GM18507 (cell line): ENCODE results near the gene CFAP65.

Source experiments
- DNase-seq: peaks from one replicate; pipeline ENCODE4 v3.0.0; 2011; ENCODE audit warnings: low read depth; ENCODE audit not compliant: insufficient read length; ENCODE audit errors: extremely low spot score
- FAIRE-seq: peaks from 2 replicates; lab custom pipeline; 2011; peaks lifted over from hg19 to GRCh38; lab: Jason Lieb, UNC

CFAP65 gene

GRCh38 chr2:218983263-218983933, 57.9 kb downstream of the CFAP65 start:
- DNase-seq (no peak), FAIRE-seq (no peak)

- FAIRE-seq, result no peak
These were observed 58.6 kb downstream of the CFAP65 start for GRCh38 chr2:218982586-218983262.

GRCh38 chr2:218981881-218982585, 59.3 kb downstream of the CFAP65 start:
- DNase-seq, result no peak
- no peak for FAIRE-seq

More at GRCh38 chr2:218982586-218983262, 58.6 kb downstream of the CFAP65 start:
- DNase-seq, result no peak

- no peak for FAIRE-seq
- DNase-seq, result no peak
These were observed 59.9 kb downstream of the CFAP65 start for GRCh38 chr2:218981390-218981880.

DNA sequence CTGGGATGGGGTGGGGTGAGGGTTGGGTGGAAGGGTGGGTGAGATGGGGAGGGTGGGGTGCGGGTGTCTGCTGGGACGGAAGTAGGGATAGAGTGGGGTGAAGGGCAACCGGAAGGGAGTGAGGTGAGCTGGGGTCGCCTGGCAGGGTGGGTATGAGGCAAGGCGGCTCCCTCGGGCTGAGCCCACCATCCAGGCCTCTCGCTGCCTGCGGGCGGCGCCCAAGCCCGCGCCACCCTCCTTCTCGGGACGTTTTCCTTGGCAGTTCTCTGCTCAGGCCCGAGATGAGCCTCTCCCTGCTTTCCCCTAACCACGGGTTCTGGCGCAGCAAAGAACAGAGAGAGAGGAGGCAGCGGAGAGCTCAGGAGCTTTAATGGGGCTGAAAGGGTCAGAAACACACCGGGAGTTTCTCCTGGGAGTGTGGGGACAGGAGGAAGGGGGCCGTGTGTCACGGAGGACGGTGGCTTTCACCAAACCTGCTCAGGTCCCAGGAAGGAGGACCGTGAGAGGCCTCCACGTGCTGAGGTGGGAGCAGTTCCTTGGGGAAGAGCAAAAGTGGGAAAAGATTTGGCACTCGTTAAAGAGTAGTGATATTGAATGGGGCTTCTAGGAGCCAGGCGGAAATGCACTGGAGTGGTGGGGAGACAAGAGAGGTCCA, 60.5 kb downstream of the CFAP65 start:
- DNase-seq, result no peak
- no peak for FAIRE-seq

- FAIRE-seq (peak; percentile 86), DNase-seq (peak; percentile 71)
These were observed 61.2 kb downstream of the CFAP65 start for GRCh38 chr2:218979846-218980734.

GRCh38 chr2:218975060-218975777, 66.1 kb downstream of the CFAP65 start:
- FAIRE-seq, result no peak

DNA sequence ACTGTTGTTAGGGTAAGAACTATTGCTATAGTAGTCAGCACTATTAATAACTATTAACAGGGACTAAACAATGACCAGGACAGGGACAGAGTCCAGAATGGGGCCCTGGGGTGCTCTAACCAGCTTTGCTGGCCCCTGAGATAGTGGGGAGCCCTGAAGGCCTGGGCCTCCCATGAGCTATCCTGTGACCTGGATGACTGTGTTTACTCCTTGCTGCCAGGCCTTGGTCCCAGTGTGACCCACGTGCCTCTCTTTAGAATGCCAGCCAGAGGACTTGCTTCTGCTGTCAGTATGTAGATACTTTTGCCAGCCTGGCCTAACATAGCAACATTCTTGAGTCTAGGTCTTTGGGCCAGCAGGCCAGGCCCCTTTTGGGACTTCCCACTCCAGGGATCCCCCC, 70.4 kb downstream of the CFAP65 start:
- DNase-seq, result no peak
- FAIRE-seq, result no peak

More at GRCh38 chr2:218975060-218975777, 66.1 kb downstream of the CFAP65 start:
- no peak for DNase-seq

- DNase-seq, result no peak
- FAIRE-seq, result no peak
These were observed 77.1 kb downstream of the CFAP65 start for GRCh38 chr2:218964041-218964771.

DNA sequence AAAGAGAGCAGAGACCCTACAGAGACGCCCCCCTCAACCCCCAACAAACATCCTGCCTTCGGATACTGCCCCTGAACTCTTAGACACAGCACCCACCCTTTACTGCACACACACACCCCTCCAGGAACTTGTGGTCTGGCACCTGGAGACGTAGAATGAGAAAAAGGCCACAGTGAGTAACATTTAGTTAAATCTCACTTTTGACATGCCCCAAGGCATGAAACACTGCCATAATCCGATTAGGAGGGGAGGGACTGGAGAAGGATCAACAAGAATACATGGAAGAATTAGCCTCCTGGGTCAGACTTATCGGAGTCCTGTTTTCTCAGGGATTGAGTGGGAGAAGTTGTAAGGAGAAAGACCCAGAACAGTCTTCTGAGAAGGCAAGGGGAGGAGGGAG, 77.7 kb downstream of the CFAP65 start:
- no peak for FAIRE-seq
- no peak for DNase-seq

- FAIRE-seq, result no peak
- DNase-seq, result no peak
These were observed 78.3 kb downstream of the CFAP65 start for GRCh38 chr2:218962859-218963492.

- DNase-seq (no peak), FAIRE-seq (no peak)
These were observed 79.4 kb downstream of the CFAP65 start for GRCh38 chr2:218961651-218962570.

DNA sequence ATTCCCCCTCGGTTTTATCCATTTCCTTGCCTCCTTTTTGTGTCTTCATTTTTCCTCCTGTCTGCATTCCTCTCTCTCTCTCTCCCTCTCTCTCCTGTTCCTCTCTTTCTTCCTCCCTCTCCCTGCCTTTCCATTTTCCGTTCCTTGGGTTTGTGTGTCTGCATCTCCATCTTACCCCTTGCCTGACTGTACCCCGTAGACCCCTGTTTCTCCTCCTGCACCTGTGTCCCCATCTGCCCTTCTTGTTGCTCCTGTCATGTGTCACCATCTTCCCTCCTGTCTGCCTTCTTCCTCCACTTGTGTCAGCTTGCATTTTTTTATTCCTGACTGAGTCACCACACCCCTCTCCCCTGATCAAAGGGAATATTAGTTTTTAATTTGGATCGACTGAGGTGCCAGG, 80.1 kb downstream of the CFAP65 start:
- no peak for FAIRE-seq
- no peak for DNase-seq

- no peak for FAIRE-seq
- no peak for DNase-seq
These were observed 80.8 kb downstream of the CFAP65 start for GRCh38 chr2:218960309-218961165.

GRCh38 chr2:218959761-218960308, 81.5 kb downstream of the CFAP65 start:
- DNase-seq (no peak), FAIRE-seq (no peak)
